Measurements from ENCODE around the gene ATP8A2.

GRCh38 chr13:25518441-25518840, 146.7 kb downstream of the ATP8A2 start:
- no peak for TF ChIP-seq CTCF (IDR thresholded peaks at IDR 0.05; ENCODE audit: low read length)
- no peak for TF ChIP-seq EZH2phosphoT487 (IDR thresholded peaks at IDR 0.05; ENCODE audit: low read length)

Data from MM.1S (cell line).